ENCODE data around the gene MRPL49. TPM values are rescaled to one million over a fixed set of nuclear protein-coding genes. Genes with fewer than 3 reads are reported as not detected.

The MRPL49 gene
- total RNA-seq, 1 experiment from 2014 or later: 91.0 TPM

Small RNA genes within 50 kb of the gene (microRNA-seq; reads per million reads assigned to microRNA genes)
- gene MIR6751: 3.0 reads per million, percentile 6 among the genes with 10 or more reads in this experiment

Other genes starting within 250 kb of the MRPL49 start
- 53.3 and 63.1 TPM in 2 replicates for gene EHD1, start 243.7 kb upstream of the MRPL49 start, total RNA-seq (2021)
- gene ATG2A, start 205.1 kb upstream of the MRPL49 start, total RNA-seq (2021): 28.6 and 29.6 TPM in 2 replicates
- 16.1 and 17.2 TPM in 2 replicates for gene PPP2R5B, start 197.6 kb upstream of the MRPL49 start, total RNA-seq (2021)
- not detected in 2 replicates for gene GPHA2, start 186.4 kb upstream of the MRPL49 start, total RNA-seq (2021)
- not detected in 2 replicates for gene MAJIN, start 150.2 kb upstream of the MRPL49 start, total RNA-seq (2021)
- gene BATF2, start 125.3 kb upstream of the MRPL49 start, total RNA-seq (2021): not detected in 2 replicates
- 98.9 and 110 TPM in 2 replicates for gene ARL2, start 108.2 kb upstream of the MRPL49 start, total RNA-seq (2021)
- gene SNX15, start 94.9 kb upstream of the MRPL49 start, total RNA-seq (2021): 28.3 and 34.7 TPM in 2 replicates
- gene SAC3D1, start 81.1 kb upstream of the MRPL49 start, total RNA-seq (2021): 41.9 and 43.9 TPM in 2 replicates
- 0.50 TPM in 1 of 2 replicates, not detected in the other for gene NAALADL1, start 63.8 kb upstream of the MRPL49 start, total RNA-seq (2021)
- gene CDCA5, start 38.3 kb upstream of the MRPL49 start, total RNA-seq (2021): 109 and 119 TPM in 2 replicates
- gene ZFPL1, start 38.1 kb upstream of the MRPL49 start, total RNA-seq (2021): 45.9 and 46.6 TPM in 2 replicates
- 125 and 140 TPM in 2 replicates for gene VPS51, start 26.1 kb upstream of the MRPL49 start, total RNA-seq (2021)
- 37.8 and 50.5 TPM in 2 replicates for gene TM7SF2, start 10.4 kb upstream of the MRPL49 start, total RNA-seq (2021)
- 22.3 and 27.4 TPM in 2 replicates for gene ZNHIT2, start 4.6 kb upstream of the MRPL49 start, total RNA-seq (2021)
- 920 and 956 TPM in 2 replicates for gene FAU, start 187 bp upstream of the MRPL49 start, total RNA-seq (2021)
- 47.6 and 48.5 TPM in 2 replicates for gene SYVN1, start 12.2 kb downstream of the MRPL49 start, total RNA-seq (2021)
- not detected in 2 replicates for gene SPDYC, start 47.9 kb downstream of the MRPL49 start, total RNA-seq (2021)
- gene CAPN1, start 59.6 kb downstream of the MRPL49 start, total RNA-seq (2021): 79.9 and 91.9 TPM in 2 replicates
- 92.4 TPM in 2 replicates for gene POLA2, start 139.6 kb downstream of the MRPL49 start, total RNA-seq (2021)
- gene CDC42EP2, start 192.5 kb downstream of the MRPL49 start, total RNA-seq (2021): 4.8 and 5.4 TPM in 2 replicates
- 125 and 149 TPM in 2 replicates for gene DPF2, start 211.5 kb downstream of the MRPL49 start, total RNA-seq (2021)
- 2.3 and 3.5 TPM in 2 replicates for gene TIGD3, start 232.4 kb downstream of the MRPL49 start, total RNA-seq (2021)

Data from A673 (cell line).